ENCODE results near the gene MEIS1.

- TF ChIP-seq, protein P1, sequence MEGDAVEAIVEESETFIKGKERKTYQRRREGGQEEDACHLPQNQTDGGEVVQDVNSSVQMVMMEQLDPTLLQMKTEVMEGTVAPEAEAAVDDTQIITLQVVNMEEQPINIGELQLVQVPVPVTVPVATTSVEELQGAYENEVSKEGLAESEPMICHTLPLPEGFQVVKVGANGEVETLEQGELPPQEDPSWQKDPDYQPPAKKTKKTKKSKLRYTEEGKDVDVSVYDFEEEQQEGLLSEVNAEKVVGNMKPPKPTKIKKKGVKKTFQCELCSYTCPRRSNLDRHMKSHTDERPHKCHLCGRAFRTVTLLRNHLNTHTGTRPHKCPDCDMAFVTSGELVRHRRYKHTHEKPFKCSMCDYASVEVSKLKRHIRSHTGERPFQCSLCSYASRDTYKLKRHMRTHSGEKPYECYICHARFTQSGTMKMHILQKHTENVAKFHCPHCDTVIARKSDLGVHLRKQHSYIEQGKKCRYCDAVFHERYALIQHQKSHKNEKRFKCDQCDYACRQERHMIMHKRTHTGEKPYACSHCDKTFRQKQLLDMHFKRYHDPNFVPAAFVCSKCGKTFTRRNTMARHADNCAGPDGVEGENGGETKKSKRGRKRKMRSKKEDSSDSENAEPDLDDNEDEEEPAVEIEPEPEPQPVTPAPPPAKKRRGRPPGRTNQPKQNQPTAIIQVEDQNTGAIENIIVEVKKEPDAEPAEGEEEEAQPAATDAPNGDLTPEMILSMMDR (conservative IDR thresholded peaks at IDR 0.05): no peak
- TF ChIP-seq EZH2 (IDR thresholded peaks at IDR 0.05; ENCODE audit: low read depth): no peak
Measured at GRCh38 chr2:66414896-66415295, 20.0 kb upstream of the MEIS1 start.
